ENCODE measurements around the gene PZP.
"Not testable (repeated sequence)": the region's sequence is repeated elsewhere in the genome, so short reads cannot be mapped to it uniquely, and the experiment has no call there.

GRCh38 chr12:9167345-9167744 is 40.9 kb downstream of the PZP start:
- TF ChIP-seq CTCF, POLR2A (IDR thresholded peaks at IDR 0.05): not testable (repeated sequence)
